ENCODE measurements around the gene GMPR.
A peak's percentile ranks its signal among the peaks of the same experiment; 100 is the strongest.

The GMPR gene

DNA sequence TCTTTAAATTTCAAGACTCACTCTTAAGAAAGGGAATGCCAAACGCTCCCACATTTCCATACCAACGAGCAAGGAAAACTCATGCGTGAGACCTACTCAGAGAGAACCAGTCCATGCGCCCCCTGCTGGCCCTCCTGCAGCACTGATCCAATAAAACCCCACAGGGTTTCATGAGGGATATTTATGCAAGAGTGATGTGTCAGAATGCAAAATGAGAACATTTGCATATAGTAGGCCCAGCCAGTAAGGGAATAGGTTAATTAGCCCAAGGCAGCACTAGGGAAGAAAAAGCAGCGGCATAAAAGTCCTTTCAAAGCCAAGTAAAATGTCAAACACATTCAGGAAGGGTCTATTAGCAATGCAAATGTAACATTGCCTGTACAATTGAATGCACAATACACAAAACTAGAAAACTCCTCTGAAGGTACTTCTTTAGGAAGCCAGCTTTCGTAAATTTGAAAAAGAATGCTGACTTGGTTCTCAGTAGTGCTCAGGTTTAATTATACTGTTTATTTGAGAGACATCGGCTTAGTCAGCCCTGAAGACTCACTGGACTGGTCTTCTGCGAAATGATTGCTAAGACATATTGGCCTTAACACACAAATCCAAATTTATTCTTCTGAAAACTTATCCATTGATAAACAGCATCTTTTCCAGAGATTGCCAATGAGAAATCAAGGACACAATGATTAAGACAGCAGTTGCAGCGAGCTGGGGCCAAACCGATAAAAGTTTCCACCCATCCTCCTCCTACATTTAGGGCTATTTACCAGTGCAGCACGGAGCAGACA is 93.2 kb downstream of the GMPR start:
- ATAC-seq, result peak; percentile 83
- no peak for TF ChIP-seq ZC3H10 (CRISPR knock-in tag; IDR thresholded peaks at IDR 0.05)
- TF ChIP-seq, protein P1, sequence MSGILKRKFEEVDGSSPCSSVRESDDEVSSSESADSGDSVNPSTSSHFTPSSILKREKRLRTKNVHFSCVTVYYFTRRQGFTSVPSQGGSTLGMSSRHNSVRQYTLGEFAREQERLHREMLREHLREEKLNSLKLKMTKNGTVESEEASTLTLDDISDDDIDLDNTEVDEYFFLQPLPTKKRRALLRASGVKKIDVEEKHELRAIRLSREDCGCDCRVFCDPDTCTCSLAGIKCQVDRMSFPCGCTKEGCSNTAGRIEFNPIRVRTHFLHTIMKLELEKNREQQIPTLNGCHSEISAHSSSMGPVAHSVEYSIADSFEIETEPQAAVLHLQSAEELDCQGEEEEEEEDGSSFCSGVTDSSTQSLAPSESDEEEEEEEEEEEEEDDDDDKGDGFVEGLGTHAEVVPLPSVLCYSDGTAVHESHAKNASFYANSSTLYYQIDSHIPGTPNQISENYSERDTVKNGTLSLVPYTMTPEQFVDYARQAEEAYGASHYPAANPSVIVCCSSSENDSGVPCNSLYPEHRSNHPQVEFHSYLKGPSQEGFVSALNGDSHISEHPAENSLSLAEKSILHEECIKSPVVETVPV (CRISPR knock-in tag; IDR thresholded peaks at IDR 0.05), result no peak
- TF ChIP-seq ESRRG (CRISPR knock-in tag; IDR thresholded peaks at IDR 0.05), result no peak
- no peak for TF ChIP-seq CSDC2 (CRISPR knock-in tag; IDR thresholded peaks at IDR 0.05)
- no peak for TF ChIP-seq BACH2 (CRISPR knock-in tag; IDR thresholded peaks at IDR 0.05; ENCODE audit: borderline replicate concordance)
- TF ChIP-seq, protein P2, sequence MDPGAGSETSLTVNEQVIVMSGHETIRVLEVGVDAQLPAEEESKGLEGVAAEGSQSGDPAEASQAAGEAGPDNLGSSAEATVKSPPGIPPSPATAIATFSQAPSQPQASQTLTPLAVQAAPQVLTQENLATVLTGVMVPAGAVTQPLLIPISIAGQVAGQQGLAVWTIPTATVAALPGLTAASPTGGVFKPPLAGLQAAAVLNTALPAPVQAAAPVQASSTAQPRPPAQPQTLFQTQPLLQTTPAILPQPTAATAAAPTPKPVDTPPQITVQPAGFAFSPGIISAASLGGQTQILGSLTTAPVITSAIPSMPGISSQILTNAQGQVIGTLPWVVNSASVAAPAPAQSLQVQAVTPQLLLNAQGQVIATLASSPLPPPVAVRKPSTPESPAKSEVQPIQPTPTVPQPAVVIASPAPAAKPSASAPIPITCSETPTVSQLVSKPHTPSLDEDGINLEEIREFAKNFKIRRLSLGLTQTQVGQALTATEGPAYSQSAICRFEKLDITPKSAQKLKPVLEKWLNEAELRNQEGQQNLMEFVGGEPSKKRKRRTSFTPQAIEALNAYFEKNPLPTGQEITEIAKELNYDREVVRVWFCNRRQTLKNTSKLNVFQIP (CRISPR knock-in tag; IDR thresholded peaks at IDR 0.05; ENCODE audit: borderline replicate concordance, low read depth), result no peak
- no peak for TF ChIP-seq ZNF565 (CRISPR knock-in tag; conservative IDR thresholded peaks at IDR 0.05; ENCODE audit: low read depth)
- no peak for TF ChIP-seq GLIS3 (CRISPR knock-in tag; IDR thresholded peaks at IDR 0.05)
- no peak for TF ChIP-seq ARNTL (CRISPR knock-in tag; IDR thresholded peaks at IDR 0.05; ENCODE audit: borderline replicate concordance, low read depth)
- TF ChIP-seq PPARA (CRISPR knock-in tag; IDR thresholded peaks at IDR 0.05; ENCODE audit: borderline replicate concordance), result no peak
- TF ChIP-seq, protein P3, sequence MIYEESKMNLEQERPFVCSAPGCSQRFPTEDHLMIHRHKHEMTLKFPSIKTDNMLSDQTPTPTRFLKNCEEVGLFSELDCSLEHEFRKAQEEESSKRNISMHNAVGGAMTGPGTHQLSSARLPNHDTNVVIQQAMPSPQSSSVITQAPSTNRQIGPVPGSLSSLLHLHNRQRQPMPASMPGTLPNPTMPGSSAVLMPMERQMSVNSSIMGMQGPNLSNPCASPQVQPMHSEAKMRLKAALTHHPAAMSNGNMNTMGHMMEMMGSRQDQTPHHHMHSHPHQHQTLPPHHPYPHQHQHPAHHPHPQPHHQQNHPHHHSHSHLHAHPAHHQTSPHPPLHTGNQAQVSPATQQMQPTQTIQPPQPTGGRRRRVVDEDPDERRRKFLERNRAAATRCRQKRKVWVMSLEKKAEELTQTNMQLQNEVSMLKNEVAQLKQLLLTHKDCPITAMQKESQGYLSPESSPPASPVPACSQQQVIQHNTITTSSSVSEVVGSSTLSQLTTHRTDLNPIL (CRISPR knock-in tag; IDR thresholded peaks at IDR 0.05; ENCODE audit: low read depth), result no peak
- TF ChIP-seq, protein P4, sequence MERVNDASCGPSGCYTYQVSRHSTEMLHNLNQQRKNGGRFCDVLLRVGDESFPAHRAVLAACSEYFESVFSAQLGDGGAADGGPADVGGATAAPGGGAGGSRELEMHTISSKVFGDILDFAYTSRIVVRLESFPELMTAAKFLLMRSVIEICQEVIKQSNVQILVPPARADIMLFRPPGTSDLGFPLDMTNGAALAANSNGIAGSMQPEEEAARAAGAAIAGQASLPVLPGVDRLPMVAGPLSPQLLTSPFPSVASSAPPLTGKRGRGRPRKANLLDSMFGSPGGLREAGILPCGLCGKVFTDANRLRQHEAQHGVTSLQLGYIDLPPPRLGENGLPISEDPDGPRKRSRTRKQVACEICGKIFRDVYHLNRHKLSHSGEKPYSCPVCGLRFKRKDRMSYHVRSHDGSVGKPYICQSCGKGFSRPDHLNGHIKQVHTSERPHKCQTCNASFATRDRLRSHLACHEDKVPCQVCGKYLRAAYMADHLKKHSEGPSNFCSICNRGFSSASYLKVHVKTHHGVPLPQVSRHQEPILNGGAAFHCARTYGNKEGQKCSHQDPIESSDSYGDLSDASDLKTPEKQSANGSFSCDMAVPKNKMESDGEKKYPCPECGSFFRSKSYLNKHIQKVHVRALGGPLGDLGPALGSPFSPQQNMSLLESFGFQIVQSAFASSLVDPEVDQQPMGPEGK (CRISPR knock-in tag; IDR thresholded peaks at IDR 0.05; ENCODE audit: borderline replicate concordance), result no peak
- TF ChIP-seq ZFP30 (CRISPR knock-in tag; IDR thresholded peaks at IDR 0.05), result no peak
- no peak for TF ChIP-seq SNAI2 (CRISPR knock-in tag; IDR thresholded peaks at IDR 0.05)
- TF ChIP-seq TOX (CRISPR knock-in tag; IDR thresholded peaks at IDR 0.05; ENCODE audit: borderline replicate concordance), result no peak
- no peak for TF ChIP-seq ZNF8 (CRISPR knock-in tag; IDR thresholded peaks at IDR 0.05)

DNA sequence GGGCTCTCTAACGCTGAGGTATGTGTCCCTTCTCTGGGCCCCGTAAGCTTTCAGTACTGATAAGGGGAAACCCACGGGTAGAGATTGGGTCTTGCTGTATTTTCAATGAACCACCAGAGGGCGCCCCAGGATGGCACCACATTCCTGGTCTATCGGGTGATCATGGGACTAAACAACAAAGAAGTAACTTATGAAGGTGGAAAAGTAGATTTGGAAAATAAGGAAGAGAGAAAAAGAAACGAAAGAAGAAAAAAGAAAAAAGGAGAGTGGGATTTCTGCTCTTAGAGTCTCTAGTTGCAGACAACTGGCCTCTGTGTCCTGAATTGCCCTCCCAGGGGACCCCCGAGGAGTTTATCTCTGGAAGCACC is 93.8 kb downstream of the GMPR start:
- peak; percentile 84 for ATAC-seq
- TF ChIP-seq TOX (CRISPR knock-in tag; IDR thresholded peaks at IDR 0.05; ENCODE audit: borderline replicate concordance) (no peak), GLIS3 (CRISPR knock-in tag; IDR thresholded peaks at IDR 0.05) (no peak), ZNF565 (CRISPR knock-in tag; conservative IDR thresholded peaks at IDR 0.05; ENCODE audit: low read depth) (no peak), ARNTL (CRISPR knock-in tag; IDR thresholded peaks at IDR 0.05; ENCODE audit: borderline replicate concordance, low read depth) (no peak), ZFP3 (CRISPR knock-in tag; IDR thresholded peaks at IDR 0.05) (no peak), RARB (CRISPR knock-in tag; IDR thresholded peaks at IDR 0.05) (no peak), BACH2 (CRISPR knock-in tag; IDR thresholded peaks at IDR 0.05; ENCODE audit: borderline replicate concordance) (no peak), ZNF8 (CRISPR knock-in tag; IDR thresholded peaks at IDR 0.05) (no peak), TCF4 (CRISPR knock-in tag; IDR thresholded peaks at IDR 0.05; ENCODE audit: borderline replicate concordance) (no peak), PPARA (CRISPR knock-in tag; IDR thresholded peaks at IDR 0.05; ENCODE audit: borderline replicate concordance) (no peak), SNAI2 (CRISPR knock-in tag; IDR thresholded peaks at IDR 0.05) (no peak), ZFP30 (CRISPR knock-in tag; IDR thresholded peaks at IDR 0.05) (no peak), ISL1 (CRISPR knock-in tag; IDR thresholded peaks at IDR 0.05) (no peak)
- TF ChIP-seq, protein P5, sequence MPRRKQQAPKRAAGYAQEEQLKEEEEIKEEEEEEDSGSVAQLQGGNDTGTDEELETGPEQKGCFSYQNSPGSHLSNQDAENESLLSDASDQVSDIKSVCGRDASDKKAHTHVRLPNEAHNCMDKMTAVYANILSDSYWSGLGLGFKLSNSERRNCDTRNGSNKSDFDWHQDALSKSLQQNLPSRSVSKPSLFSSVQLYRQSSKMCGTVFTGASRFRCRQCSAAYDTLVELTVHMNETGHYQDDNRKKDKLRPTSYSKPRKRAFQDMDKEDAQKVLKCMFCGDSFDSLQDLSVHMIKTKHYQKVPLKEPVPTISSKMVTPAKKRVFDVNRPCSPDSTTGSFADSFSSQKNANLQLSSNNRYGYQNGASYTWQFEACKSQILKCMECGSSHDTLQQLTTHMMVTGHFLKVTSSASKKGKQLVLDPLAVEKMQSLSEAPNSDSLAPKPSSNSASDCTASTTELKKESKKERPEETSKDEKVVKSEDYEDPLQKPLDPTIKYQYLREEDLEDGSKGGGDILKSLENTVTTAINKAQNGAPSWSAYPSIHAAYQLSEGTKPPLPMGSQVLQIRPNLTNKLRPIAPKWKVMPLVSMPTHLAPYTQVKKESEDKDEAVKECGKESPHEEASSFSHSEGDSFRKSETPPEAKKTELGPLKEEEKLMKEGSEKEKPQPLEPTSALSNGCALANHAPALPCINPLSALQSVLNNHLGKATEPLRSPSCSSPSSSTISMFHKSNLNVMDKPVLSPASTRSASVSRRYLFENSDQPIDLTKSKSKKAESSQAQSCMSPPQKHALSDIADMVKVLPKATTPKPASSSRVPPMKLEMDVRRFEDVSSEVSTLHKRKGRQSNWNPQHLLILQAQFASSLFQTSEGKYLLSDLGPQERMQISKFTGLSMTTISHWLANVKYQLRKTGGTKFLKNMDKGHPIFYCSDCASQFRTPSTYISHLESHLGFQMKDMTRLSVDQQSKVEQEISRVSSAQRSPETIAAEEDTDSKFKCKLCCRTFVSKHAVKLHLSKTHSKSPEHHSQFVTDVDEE (CRISPR knock-in tag; IDR thresholded peaks at IDR 0.05), result no peak
- TF ChIP-seq, protein P1 (CRISPR knock-in tag; IDR thresholded peaks at IDR 0.05), result no peak
